H1 (cell line): ENCODE data around the gene ZNF440. TPM values are rescaled to one million over a fixed set of nuclear protein-coding genes. Genes with fewer than 3 reads are reported as not detected.

Experiments
- BCL11A ChIP-seq, 2 experiments: IDR thresholded peaks; one replicate each; pipeline ENCODE4 v1.6.1; 2011; ENCODE audit warnings: low read depth in 2 of 2, low read length in 2 of 2, mild to moderate bottlenecking in 2 of 2
- RAD21 ChIP-seq, 2 experiments: IDR thresholded peaks in 1 of 2; conservative IDR thresholded peaks in 1 of 2; 2 replicates each; pipeline ENCODE4 v1.6.1; 2011; ENCODE audit warnings: low read depth in 2 of 2, low read length in 2 of 2, improper control_type of control experiment in 1 of 2, inconsistent platforms in 1 of 2, mild to moderate bottlenecking in 1 of 2, moderate library complexity in 1 of 2
- RFX5 ChIP-seq: IDR thresholded peaks from 2 replicates; pipeline ENCODE4 v1.6.1; 2011; ENCODE audit warnings: low read depth, low read length, improper control_type of control experiment, borderline replicate concordance
- polyA plus RNA-seq, 7 experiments: library from polyadenylated mRNA; depleted of rRNA in 3 of 7; stranded (reverse) in 5 of 7; unstranded in 2 of 7; fragments of >200 nt in 5 of 7; fragments of 200-250 nt in 2 of 7; gene quantifications; 1 replicate in 5 of 7; 2 replicates in 1 of 7; 4 replicates in 1 of 7; pipeline versions ENCODE4 v1.2.1 to v1.2.3, GENCODE V29; 2011 to 2013; ENCODE audit warnings: missing spikeins in 2 of 7, mixed read lengths in 2 of 7
- total RNA-seq: library from RNA; stranded (reverse); fragmentation: NEBNext Ultra II Directional; extraction: Animal tissue kit (Norgen Biotek cat#: 25700); gene quantifications from 2 replicates; pipeline ENCODE4 v1.2.1, GENCODE V29; 2021
- TF ChIP-seq, protein P1 (sequence below): fragments of 300-600 bp; sonication (generic); IDR thresholded peaks from 2 replicates; pipeline ENCODE4 v1.7.1; 2012; ENCODE audit warnings: low read length, moderate library complexity, mild to moderate bottlenecking, inconsistent platforms; ENCODE audit not compliant: insufficient replicate concordance
- TF ChIP-seq, protein P2 (sequence below): IDR thresholded peaks from 2 replicates; pipeline ENCODE4 v1.6.1; 2012; ENCODE audit warnings: inconsistent platforms

Gene ZNF440
- total and polyA plus RNA-seq, 2 of the 8 experiments (the other 6 are each of a cell fraction or from before 2014, with no cell fraction given) = 0.77 to 6.5 TPM

DNA sequence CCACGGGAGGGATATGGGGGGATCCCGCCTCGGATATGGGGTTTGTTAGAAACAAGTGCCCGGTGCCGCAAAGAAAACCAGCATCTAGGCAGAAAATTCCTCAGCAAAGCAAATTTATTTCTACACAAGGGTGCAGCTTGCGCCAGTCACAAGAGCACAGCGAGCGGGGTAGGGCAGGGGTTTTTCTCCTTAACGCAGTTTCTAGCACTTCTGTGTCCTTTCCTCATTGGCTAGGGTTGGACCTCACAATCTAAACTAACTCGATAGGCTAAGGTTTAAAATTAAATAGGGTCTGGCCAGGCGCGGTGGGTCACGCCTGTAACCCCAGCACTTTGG is 595 bp downstream of the ZNF440 start (continued):
- TF ChIP-seq, protein P1, sequence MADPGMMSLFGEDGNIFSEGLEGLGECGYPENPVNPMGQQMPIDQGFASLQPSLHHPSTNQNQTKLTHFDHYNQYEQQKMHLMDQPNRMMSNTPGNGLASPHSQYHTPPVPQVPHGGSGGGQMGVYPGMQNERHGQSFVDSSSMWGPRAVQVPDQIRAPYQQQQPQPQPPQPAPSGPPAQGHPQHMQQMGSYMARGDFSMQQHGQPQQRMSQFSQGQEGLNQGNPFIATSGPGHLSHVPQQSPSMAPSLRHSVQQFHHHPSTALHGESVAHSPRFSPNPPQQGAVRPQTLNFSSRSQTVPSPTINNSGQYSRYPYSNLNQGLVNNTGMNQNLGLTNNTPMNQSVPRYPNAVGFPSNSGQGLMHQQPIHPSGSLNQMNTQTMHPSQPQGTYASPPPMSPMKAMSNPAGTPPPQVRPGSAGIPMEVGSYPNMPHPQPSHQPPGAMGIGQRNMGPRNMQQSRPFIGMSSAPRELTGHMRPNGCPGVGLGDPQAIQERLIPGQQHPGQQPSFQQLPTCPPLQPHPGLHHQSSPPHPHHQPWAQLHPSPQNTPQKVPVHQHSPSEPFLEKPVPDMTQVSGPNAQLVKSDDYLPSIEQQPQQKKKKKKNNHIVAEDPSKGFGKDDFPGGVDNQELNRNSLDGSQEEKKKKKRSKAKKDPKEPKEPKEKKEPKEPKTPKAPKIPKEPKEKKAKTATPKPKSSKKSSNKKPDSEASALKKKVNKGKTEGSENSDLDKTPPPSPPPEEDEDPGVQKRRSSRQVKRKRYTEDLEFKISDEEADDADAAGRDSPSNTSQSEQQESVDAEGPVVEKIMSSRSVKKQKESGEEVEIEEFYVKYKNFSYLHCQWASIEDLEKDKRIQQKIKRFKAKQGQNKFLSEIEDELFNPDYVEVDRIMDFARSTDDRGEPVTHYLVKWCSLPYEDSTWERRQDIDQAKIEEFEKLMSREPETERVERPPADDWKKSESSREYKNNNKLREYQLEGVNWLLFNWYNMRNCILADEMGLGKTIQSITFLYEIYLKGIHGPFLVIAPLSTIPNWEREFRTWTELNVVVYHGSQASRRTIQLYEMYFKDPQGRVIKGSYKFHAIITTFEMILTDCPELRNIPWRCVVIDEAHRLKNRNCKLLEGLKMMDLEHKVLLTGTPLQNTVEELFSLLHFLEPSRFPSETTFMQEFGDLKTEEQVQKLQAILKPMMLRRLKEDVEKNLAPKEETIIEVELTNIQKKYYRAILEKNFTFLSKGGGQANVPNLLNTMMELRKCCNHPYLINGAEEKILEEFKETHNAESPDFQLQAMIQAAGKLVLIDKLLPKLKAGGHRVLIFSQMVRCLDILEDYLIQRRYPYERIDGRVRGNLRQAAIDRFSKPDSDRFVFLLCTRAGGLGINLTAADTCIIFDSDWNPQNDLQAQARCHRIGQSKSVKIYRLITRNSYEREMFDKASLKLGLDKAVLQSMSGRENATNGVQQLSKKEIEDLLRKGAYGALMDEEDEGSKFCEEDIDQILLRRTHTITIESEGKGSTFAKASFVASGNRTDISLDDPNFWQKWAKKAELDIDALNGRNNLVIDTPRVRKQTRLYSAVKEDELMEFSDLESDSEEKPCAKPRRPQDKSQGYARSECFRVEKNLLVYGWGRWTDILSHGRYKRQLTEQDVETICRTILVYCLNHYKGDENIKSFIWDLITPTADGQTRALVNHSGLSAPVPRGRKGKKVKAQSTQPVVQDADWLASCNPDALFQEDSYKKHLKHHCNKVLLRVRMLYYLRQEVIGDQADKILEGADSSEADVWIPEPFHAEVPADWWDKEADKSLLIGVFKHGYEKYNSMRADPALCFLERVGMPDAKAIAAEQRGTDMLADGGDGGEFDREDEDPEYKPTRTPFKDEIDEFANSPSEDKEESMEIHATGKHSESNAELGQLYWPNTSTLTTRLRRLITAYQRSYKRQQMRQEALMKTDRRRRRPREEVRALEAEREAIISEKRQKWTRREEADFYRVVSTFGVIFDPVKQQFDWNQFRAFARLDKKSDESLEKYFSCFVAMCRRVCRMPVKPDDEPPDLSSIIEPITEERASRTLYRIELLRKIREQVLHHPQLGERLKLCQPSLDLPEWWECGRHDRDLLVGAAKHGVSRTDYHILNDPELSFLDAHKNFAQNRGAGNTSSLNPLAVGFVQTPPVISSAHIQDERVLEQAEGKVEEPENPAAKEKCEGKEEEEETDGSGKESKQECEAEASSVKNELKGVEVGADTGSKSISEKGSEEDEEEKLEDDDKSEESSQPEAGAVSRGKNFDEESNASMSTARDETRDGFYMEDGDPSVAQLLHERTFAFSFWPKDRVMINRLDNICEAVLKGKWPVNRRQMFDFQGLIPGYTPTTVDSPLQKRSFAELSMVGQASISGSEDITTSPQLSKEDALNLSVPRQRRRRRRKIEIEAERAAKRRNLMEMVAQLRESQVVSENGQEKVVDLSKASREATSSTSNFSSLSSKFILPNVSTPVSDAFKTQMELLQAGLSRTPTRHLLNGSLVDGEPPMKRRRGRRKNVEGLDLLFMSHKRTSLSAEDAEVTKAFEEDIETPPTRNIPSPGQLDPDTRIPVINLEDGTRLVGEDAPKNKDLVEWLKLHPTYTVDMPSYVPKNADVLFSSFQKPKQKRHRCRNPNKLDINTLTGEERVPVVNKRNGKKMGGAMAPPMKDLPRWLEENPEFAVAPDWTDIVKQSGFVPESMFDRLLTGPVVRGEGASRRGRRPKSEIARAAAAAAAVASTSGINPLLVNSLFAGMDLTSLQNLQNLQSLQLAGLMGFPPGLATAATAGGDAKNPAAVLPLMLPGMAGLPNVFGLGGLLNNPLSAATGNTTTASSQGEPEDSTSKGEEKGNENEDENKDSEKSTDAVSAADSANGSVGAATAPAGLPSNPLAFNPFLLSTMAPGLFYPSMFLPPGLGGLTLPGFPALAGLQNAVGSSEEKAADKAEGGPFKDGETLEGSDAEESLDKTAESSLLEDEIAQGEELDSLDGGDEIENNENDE = no peak
- TF ChIP-seq RFX5 (no peak), RAD21 (IDR thresholded peaks at IDR 0.05 in 1 of 2, conservative IDR thresholded peaks at IDR 0.05 in 1 of 2; ENCODE audit: low read depth in 2 of 2, low read length in 2 of 2) (no peak), BCL11A (IDR thresholded peaks at IDR 0.05; ENCODE audit: low read depth in 2 of 2, low read length in 2 of 2) (no peak)
- TF ChIP-seq, protein P2, sequence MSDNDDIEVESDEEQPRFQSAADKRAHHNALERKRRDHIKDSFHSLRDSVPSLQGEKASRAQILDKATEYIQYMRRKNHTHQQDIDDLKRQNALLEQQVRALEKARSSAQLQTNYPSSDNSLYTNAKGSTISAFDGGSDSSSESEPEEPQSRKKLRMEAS = no peak
